HepG2 (cell line): ENCODE data around the gene PDCD1LG2. TPM values are rescaled to one million over a fixed set of nuclear protein-coding genes. Genes with fewer than 3 reads are reported as not detected.

Source experiments
- ATAC-seq: fragments of 200-7000 bp; cut with Tn5 transposase; 3 replicates; pipeline ENCODE4 v1.9.1; 2020; ENCODE audit warnings: mild to moderate bottlenecking, moderate library complexity
- BruUV-seq: library from RNA; stranded (reverse); fragments of 400-500 nt; replicated peaks from 2 replicates; lab custom pipeline; 2021; lab: Mats Ljungman, UMichigan
- CTCF ChIA-PET: fragments of 300-600 bp; formaldehyde crosslinking; extraction: SDS; loops from one replicate; lab custom pipeline; 2021; ENCODE audit warnings: low total read pairs, inconsistent platforms, low intra/inter-chr PET ratio; lab: Yijun Ruan, JAX
- POLR2A ChIA-PET: fragments of 350-600 bp; sonication (Branson Sonifier 250); formaldehyde crosslinking; loops from one replicate; lab custom pipeline; 2020; ENCODE audit warnings: antibody characterized with exemption, inconsistent platforms; lab: Yijun Ruan, JAX
- DNase-seq: peaks from one replicate; pipeline ENCODE4 v3.0.0-alpha.2; 2015; ENCODE audit warnings: low spot score
- FAIRE-seq: peaks from 3 replicates; lab custom pipeline; 2011; peaks lifted over from hg19 to GRCh38; lab: Jason Lieb, UNC
- H2AFZ ChIP-seq: one replicate; pipeline ENCODE4 v1.6.1; 2011; ENCODE audit warnings: low read length, inconsistent platforms
- H3K27ac ChIP-seq: fragments of 300-600 bp; 3 replicates; pipeline ENCODE4 v1.8.0; 2011; ENCODE audit warnings: mixed run types, mild to moderate bottlenecking, mixed read lengths, low read length, inconsistent platforms; ENCODE audit not compliant: insufficient read depth; ENCODE audit errors: extremely low read length
- H3K27me3 ChIP-seq, 2 experiments: fragments of 200-600 bp in 1 of 2; 2 replicates in 1 of 2; 3 replicates in 1 of 2; pipeline versions ENCODE4 v1.6.0 to v1.8.0; 2011; ENCODE audit warnings: low read length in 2 of 2, mild to moderate bottlenecking in 2 of 2, moderate library complexity in 2 of 2, inconsistent platforms in 1 of 2; ENCODE audit not compliant: insufficient read depth in 2 of 2, control insufficient read depth in 1 of 2
- H3K36me3 ChIP-seq, 2 experiments: fragments of 200-600 bp in 1 of 2; replicated peaks in 1 of 2; 2 replicates in 1 of 2; 3 replicates in 1 of 2; pipeline versions ENCODE4 v1.5.1 to v1.8.0; 2011; ENCODE audit warnings: low read length in 2 of 2, inconsistent platforms in 1 of 2; ENCODE audit not compliant: insufficient read depth in 2 of 2, control insufficient read depth in 1 of 2
- H3K4me1 ChIP-seq: 2 replicates; pipeline ENCODE4 v1.5.1; 2012; ENCODE audit warnings: low read length, inconsistent platforms; ENCODE audit not compliant: insufficient read depth
- H3K4me2 ChIP-seq: 2 replicates; pipeline ENCODE4 v1.6.0; 2011; ENCODE audit warnings: low read depth, low read length, inconsistent platforms
- H3K4me3 ChIP-seq, 3 experiments: fragments of 200-600 bp in 1 of 3; sonication (generic), shearing (Covaris generic) in 1 of 3; replicated peaks in 1 of 3; 2 replicates each; pipeline ENCODE4 v1.5.1; 2011 to 2016; ENCODE audit warnings: low read length in 3 of 3, inconsistent platforms in 2 of 3, low read depth in 2 of 3, mild to moderate bottlenecking in 2 of 3, control low read depth in 1 of 3, mixed read lengths in 1 of 3; ENCODE audit not compliant: insufficient read depth in 1 of 3
- H3K79me2 ChIP-seq: one replicate; pipeline ENCODE4 v1.6.1; 2011; ENCODE audit warnings: low read length, inconsistent platforms; ENCODE audit not compliant: insufficient read depth
- H3K9ac ChIP-seq: 2 replicates; pipeline ENCODE4 v1.6.0; 2011; ENCODE audit warnings: mild to moderate bottlenecking, low read depth, low read length, inconsistent platforms; ENCODE audit not compliant: insufficient read depth
- H3K9me3 ChIP-seq: 2 replicates; pipeline ENCODE4 v1.5.1; 2012; ENCODE audit warnings: mild to moderate bottlenecking, low read length
- H4K20me1 ChIP-seq: 2 replicates; pipeline ENCODE4 v1.6.0; 2011; ENCODE audit warnings: inconsistent platforms, mild to moderate bottlenecking, low read length, moderate library complexity; ENCODE audit not compliant: insufficient read depth
- AGO2 ChIP-seq: fragments of 200-400 bp; formaldehyde crosslinking; optimal IDR thresholded peaks from 2 replicates; pipeline ENCODE3; 2017; ENCODE audit warnings: mild to moderate bottlenecking, low read depth, low read length, moderate library complexity
- KLF12 ChIP-seq: sonication (generic); formaldehyde crosslinking; IDR thresholded peaks from 2 replicates; pipeline ENCODE4 v1.4.0; 2020; ENCODE audit warnings: missing genetic modification reagents, borderline replicate concordance
- KMT2A ChIP-seq: sonication (generic); formaldehyde crosslinking; IDR thresholded peaks from 2 replicates; pipeline ENCODE4 v1.4.0; 2020; ENCODE audit warnings: missing genetic modification reagents
- NFE2L1 ChIP-seq: sonication (generic); formaldehyde crosslinking; IDR thresholded peaks from 2 replicates; pipeline ENCODE4 v1.4.0; 2020; ENCODE audit warnings: missing genetic modification reagents, mild to moderate bottlenecking, borderline replicate concordance
- RERE ChIP-seq: IDR thresholded peaks from 2 replicates; pipeline ENCODE4 v1.6.1; 2016; ENCODE audit warnings: low read depth, missing genetic modification reagents, missing compliant biosample characterization
- ZC3H13 ChIP-seq: sonication (generic); formaldehyde crosslinking; IDR thresholded peaks from 2 replicates; pipeline ENCODE4 v1.8.1; 2023; ENCODE audit warnings: mild to moderate bottlenecking, missing genetic modification reagents, moderate library complexity
- ZNF891 ChIP-seq: sonication (generic); formaldehyde crosslinking; IDR thresholded peaks from 2 replicates; pipeline ENCODE4 v1.5.0; 2020; ENCODE audit warnings: mild to moderate bottlenecking, missing genetic modification reagents
- WGBS: methylation state at CpG from one replicate; pipeline ENCODE4 v1.1.6; 2017; ENCODE audit warnings: low lambda C conversion rate; 5-methylcytosine and 5-hydroxymethylcytosine counted together
- in situ Hi-C: cut with HindIII; loops from 2 replicates; pipeline ENCODE4 v1.10.0; 2017; ENCODE audit warnings: low pct_unique_long_range_greater_than_20kb; ENCODE audit not compliant: extremely low pct_ligation_motif_present
- intact Hi-C: fragments of 100-400 bp; cut with micrococcal nuclease; formaldehyde crosslinking; loops from one replicate; pipeline ENCODE4 v1.10.0; 2022; ENCODE audit not compliant: unreplicated experiment
- polyA plus RNA-seq, 8 experiments: library from polyadenylated mRNA; depleted of rRNA in 3 of 8; stranded (reverse) in 7 of 8; unstranded in 1 of 8; fragments of >200 nt; fragmentation: Illumina TruSeq in 4 of 8; extraction: Trizol in 4 of 8; gene quantifications; 2 replicates each; pipeline versions ENCODE4 v1.2.1 to v1.2.3, GENCODE V29; 2011 to 2016; ENCODE audit warnings: low read depth in 4 of 8, missing spikeins in 1 of 8, mixed read lengths in 1 of 8; ENCODE audit not compliant: insufficient read depth in 1 of 8
- total RNA-seq, 5 experiments: library from RNA; depleted of rRNA; stranded (reverse); fragments of >200 nt; fragmentation: Illumina TruSeq; extraction: Trizol; gene quantifications; 2 replicates each; pipeline ENCODE4 v1.2.3, GENCODE V29; 2016; ENCODE audit warnings: low read depth in 1 of 5
- TF ChIP-seq, protein P1 (sequence below): sonication (generic); formaldehyde crosslinking; IDR thresholded peaks from 2 replicates; pipeline ENCODE4 v1.8.0; 2022; ENCODE audit warnings: missing genetic modification reagents, mild to moderate bottlenecking, inconsistent platforms, borderline replicate concordance
- TF ChIP-seq, protein P2 (sequence below): sonication (generic); formaldehyde crosslinking; conservative IDR thresholded peaks from 2 replicates; pipeline ENCODE4 v1.4.0; 2020; ENCODE audit warnings: missing genetic modification reagents

The PDCD1LG2 gene
- total and polyA plus RNA-seq, 2 of the 13 experiments (the other 11 are each of a cell fraction or from before 2014, with no cell fraction given), result not detected

DNA sequence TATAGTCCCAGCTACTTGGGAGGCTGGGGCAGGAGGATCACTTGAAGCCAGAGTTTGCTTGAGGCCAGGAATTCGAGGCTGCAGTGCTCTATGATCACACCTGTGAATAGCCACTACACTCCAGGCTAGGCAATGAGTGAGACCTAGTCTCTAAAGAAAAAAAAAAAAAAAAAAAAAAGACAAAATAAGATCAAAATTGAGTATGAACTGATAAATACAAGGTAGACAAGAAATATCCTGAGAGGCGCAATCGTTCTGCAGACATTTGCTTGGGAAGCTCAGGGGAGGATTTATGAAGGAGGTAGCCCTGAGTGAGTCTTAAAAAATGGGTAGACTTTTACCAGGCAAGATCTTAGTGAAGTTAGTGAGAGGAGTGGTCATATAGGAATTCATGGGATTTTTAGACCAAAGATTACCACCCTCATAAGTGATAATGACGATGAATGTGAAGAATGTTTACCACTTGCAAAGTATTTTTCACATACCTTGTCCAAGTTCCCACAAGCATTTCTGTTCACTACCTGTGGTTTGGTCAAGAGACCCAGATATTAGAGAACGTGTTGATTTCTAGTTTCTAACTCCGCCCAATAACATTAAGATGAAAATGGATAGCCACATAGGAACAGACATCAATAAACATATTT, 4.4 kb downstream of the PDCD1LG2 start (continued):
- TF ChIP-seq RERE (CRISPR knock-in tag), result no peak
- TF ChIP-seq, protein P1, sequence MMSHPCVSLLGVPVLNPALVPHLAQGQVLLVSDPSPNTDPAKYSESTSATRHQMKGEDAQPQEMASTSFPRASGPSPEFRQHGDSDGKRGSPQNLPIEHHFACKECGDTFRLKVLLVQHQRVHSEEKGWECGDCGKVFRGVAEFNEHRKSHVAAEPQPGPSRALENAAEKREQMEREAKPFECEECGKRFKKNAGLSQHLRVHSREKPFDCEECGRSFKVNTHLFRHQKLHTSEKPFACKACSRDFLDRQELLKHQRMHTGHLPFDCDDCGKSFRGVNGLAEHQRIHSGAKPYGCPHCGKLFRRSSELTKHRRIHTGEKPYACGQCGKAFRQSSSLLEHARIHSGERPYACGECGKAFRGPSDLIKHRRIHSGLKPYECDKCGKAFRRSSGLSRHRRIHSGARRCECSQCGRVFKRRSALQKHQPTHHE (CRISPR knock-in tag), result no peak

- Histone ChIP-seq H2AFZ (no peak overlapping the region), H3K27me3 (peaks cover 0 to 5% of the 10 kb centered on the region in 2 experiments; a peak in 2 of 5 replicates), H3K9me3 (no peaks in the 10 kb centered on the region), H4K20me1 (no peaks in the 10 kb centered on the region), H3K79me2 (no peaks in the 10 kb centered on the region), H3K4me1 (no peaks in the 10 kb centered on the region), H3K9ac (no peak overlapping the region), H3K27ac (no peak overlapping the region), H3K36me3 (no peaks in the 10 kb centered on the region), H3K4me3 (no peak overlapping the region), H3K4me2 (no peak overlapping the region)
- intact Hi-C loops (no loop called here), in situ Hi-C loops (no loop called here)
- no TSS peak for BruUV-seq
- no peak for ATAC-seq
- no peak for FAIRE-seq
- DNase-seq, result no peak
- TF ChIP-seq AGO2, result no peak
- TF ChIP-seq ZC3H13 (CRISPR knock-in tag), result no peak
- TF ChIP-seq KMT2A (CRISPR knock-in tag), result no peak
- no peak for TF ChIP-seq KLF12 (CRISPR knock-in tag)
- no peak for TF ChIP-seq ZNF891 (CRISPR knock-in tag)
- no peak for TF ChIP-seq NFE2L1
- TF ChIP-seq, protein P2, sequence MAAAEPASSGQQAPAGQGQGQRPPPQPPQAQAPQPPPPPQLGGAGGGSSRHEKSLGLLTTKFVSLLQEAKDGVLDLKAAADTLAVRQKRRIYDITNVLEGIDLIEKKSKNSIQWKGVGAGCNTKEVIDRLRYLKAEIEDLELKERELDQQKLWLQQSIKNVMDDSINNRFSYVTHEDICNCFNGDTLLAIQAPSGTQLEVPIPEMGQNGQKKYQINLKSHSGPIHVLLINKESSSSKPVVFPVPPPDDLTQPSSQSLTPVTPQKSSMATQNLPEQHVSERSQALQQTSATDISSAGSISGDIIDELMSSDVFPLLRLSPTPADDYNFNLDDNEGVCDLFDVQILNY, result no peak
- WGBS, result 11% methylated on average over 4 of the region's 4 CpGs
- ChIA-PET CTCF (no interaction called here), POLR2A (no interaction called here)
Measured at GRCh38 chr9:5515261-5515650, 4.9 kb downstream of the PDCD1LG2 start.
